Tibial nerve (tissue), 4 donors: ENCODE results near the gene ZNRF1.

ENCODE experiments used
- CTCF ChIP-seq, 5 experiments: fragments of 200-600 bp in 3 of 5; fragments of 450-650 bp in 2 of 5; sonication (generic) in 3 of 5; IDR thresholded peaks; one replicate each; pipeline ENCODE4 v1.5.1; 2016 to 2019; ENCODE audit warnings: antibody characterized with exemption in 5 of 5, mild to moderate bottlenecking in 3 of 5, moderate library complexity in 2 of 5
- EP300 ChIP-seq, 2 donors: sonication (generic); formaldehyde crosslinking; IDR thresholded peaks; one replicate each; pipeline ENCODE4 v1.6.1; 2017; ENCODE audit warnings: antibody characterized with exemption in 2 of 2, mild to moderate bottlenecking in 1 of 2
- POLR2A ChIP-seq, 2 donors: fragments of 450-650 bp; IDR thresholded peaks; one replicate each; pipeline ENCODE4 v1.6.1; 2017; ENCODE audit warnings: antibody characterized with exemption in 2 of 2, mild to moderate bottlenecking in 2 of 2, moderate library complexity in 2 of 2

GRCh38 chr16:75019007-75019406 lies 20.2 kb downstream of the ZNRF1 start:
- TF ChIP-seq POLR2A (IDR thresholded peaks at IDR 0.05) (no peak), CTCF (IDR thresholded peaks at IDR 0.05) (no peak), EP300 (IDR thresholded peaks at IDR 0.05) (no peak)
